Mucosa of gallbladder (tissue), 1 donor: ENCODE data around the gene ZBTB5. TPM values are rescaled to one million over a fixed set of nuclear protein-coding genes. Genes with fewer than 3 reads are reported as not detected.

Experiments
- DNase-seq: peaks from one replicate; pipeline ENCODE4 v3.0.0-alpha.2; 2020; ENCODE audit warnings: low spot score
- total RNA-seq: library from RNA; stranded (reverse); gene quantifications from one replicate; pipeline ENCODE4 v1.2.1, GENCODE V29; 2021
- donor health status: DM: no; HTN: no; CAD: no.

Gene ZBTB5
- total RNA-seq, 1 donor from 2014 or later: 12.1 TPM

GRCh38 chr9:37424686-37425297, 40.5 kb downstream of the ZBTB5 start:
- no peak for DNase-seq

GRCh38 chr9:37424204-37424685, 41.0 kb downstream of the ZBTB5 start:
- DNase-seq: no peak

GRCh38 chr9:37423508-37423907, 41.7 kb downstream of the ZBTB5 start:
- no peak for DNase-seq

GRCh38 chr9:37422289-37423104, 42.8 kb downstream of the ZBTB5 start, which contains the start of gene GRHPR:
Gene GRHPR (plus strand): TSS chr9:37422696. CDS start chr9:37422751, 55 bp downstream.
- peak; percentile 90 for DNase-seq

GRCh38 chr9:37421914-37422288, 43.3 kb downstream of the ZBTB5 start:
- DNase-seq: no peak

- DNase-seq: no peak
These were observed 44.7 kb downstream of the ZBTB5 start for GRCh38 chr9:37420271-37421215.

- DNase-seq: no peak
These were observed 46.0 kb downstream of the ZBTB5 start for GRCh38 chr9:37419204-37419603.

- peak; percentile 52 for DNase-seq
These were observed 47.2 kb downstream of the ZBTB5 start for GRCh38 chr9:37417857-37418618.

GRCh38 chr9:37417252-37417803, 47.9 kb downstream of the ZBTB5 start:
- no peak for DNase-seq

- DNase-seq: peak; percentile 76
These were observed 50.1 kb downstream of the ZBTB5 start for GRCh38 chr9:37415011-37415719.

- DNase-seq: no peak
These were observed 50.7 kb downstream of the ZBTB5 start for GRCh38 chr9:37414503-37414943.

- DNase-seq: no peak
These were observed 51.9 kb downstream of the ZBTB5 start for GRCh38 chr9:37413311-37413710.

GRCh38 chr9:37412431-37413151, 52.7 kb downstream of the ZBTB5 start:
- DNase-seq: no peak

GRCh38 chr9:37410969-37411785, 54.1 kb downstream of the ZBTB5 start:
- no peak for DNase-seq

- no peak for DNase-seq
These were observed 54.8 kb downstream of the ZBTB5 start for GRCh38 chr9:37410354-37410861.

- no peak for DNase-seq
These were observed 56.1 kb downstream of the ZBTB5 start for GRCh38 chr9:37408933-37409710.

GRCh38 chr9:37407468-37407867, 57.8 kb downstream of the ZBTB5 start:
- no peak for DNase-seq
